ENCODE results near the gene MITD1. TPM values are rescaled to one million over a fixed set of nuclear protein-coding genes. Genes with fewer than 3 reads are reported as not detected.

MITD1 gene
- total RNA-seq, 1 donor from 2014 or later: 20.9 TPM

DNA sequence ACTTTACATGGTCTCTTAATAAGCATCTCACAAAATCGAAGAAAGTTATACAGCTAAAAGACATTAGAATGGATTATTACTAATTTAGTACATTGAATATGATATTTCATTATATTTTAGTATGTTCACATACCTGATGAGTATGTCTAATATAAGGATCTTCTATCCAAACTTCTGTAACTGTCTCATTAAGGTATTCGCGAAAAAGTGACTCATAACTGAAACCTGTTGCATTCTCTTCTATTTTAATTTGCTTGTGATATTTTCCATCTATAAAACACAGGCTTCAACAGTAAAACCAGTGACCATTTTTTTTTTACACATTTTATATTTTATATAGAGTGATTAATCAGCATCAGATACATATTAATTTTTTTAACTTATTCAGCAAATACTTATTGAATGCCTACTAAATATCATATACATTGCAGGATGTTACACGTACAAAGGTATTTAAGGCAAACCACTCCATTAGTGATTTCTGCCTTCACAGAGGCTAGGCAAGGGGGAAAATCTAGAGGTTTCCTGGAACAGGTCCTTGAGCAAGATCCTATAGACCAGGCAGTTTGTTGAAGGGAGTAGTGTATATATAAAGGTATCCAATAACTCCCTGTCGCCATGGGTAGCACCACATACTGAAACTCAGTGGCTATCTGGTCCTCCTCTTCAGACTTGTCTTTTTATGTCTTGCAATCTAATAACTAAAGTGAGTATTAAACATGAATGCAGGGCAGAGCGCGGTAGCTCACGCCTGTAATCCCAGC is 9.3 kb downstream of the MITD1 start:
- Histone ChIP-seq H3K27me3 (ENCODE audit: insufficient read depth, low read length) (no peaks in the 10 kb centered on the region), H3K9ac (ENCODE audit: low read length) (no peak overlapping the region), H3K79me2 (ENCODE audit: insufficient read depth, low read length) (no peaks in the 10 kb centered on the region), H3K4me1 (ENCODE audit: insufficient read depth, low read length) (no peaks in the 10 kb centered on the region), H3K9me3 (ENCODE audit: insufficient read depth, low read depth, low read length) (no peaks in the 10 kb centered on the region), H4K20me1 (ENCODE audit: insufficient read depth, low read length) (peaks cover 4% of the 10 kb centered on the region), H3K36me3 (ENCODE audit: insufficient read depth, low read length) (peaks cover 16% of the 10 kb centered on the region), H3K27ac (ENCODE audit: low read depth, low read length) (no peak overlapping the region), H3K4me2 (ENCODE audit: low read length) (no peak overlapping the region), H3K4me3 (ENCODE audit: insufficient read depth, low read depth, low read length) (no peak overlapping the region), H2AFZ (ENCODE audit: low read depth, low read length) (no peak overlapping the region)
- no peaks in the 10 kb centered on the region for H3K36me3 Mint-ChIP-seq (ENCODE audit: low read depth, unreplicated experiment)
- H3K9me3 Mint-ChIP-seq (ENCODE audit: unreplicated experiment): no peaks in the 10 kb centered on the region
- no peak for DNase-seq (ENCODE audit: low read depth)
- H3K4me1 Mint-ChIP-seq (ENCODE audit: low read depth, unreplicated experiment): no peaks in the 10 kb centered on the region
- no peak overlapping the region for H3K4me3 Mint-ChIP-seq (ENCODE audit: unreplicated experiment)
- no peak overlapping the region for H3K27ac Mint-ChIP-seq (ENCODE audit: unreplicated experiment)
- no peak for TF ChIP-seq EZH2 (IDR thresholded peaks at IDR 0.05; ENCODE audit: insufficient read depth, low read length)
- no peaks in the 10 kb centered on the region for H3K27me3 Mint-ChIP-seq (ENCODE audit: low read depth, unreplicated experiment)
- FAIRE-seq: no peak

DNA sequence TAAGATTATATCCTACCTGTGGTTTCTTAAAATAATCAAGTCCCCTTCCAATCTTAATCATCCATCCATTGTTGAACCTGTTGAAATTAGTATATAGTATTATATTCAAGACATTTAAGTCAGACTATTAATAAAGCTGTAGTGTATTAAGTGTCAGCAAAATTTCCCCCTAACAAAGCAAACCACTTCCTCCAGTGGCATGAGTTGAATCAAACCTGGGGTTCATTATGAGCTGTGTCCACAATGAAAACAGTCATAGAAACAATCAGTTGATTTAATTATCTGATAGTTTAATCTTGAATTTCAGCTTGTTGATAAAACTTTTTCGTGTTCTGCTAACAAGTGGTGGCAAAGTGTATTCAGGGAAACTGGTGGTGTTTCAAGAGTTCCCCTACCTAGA is 11.3 kb downstream of the MITD1 start:
- DNase-seq (ENCODE audit: low read depth): no peak
- Mint-ChIP-seq H3K27ac (ENCODE audit: unreplicated experiment) (no peak overlapping the region), H3K4me3 (ENCODE audit: unreplicated experiment) (no peak overlapping the region), H3K4me1 (ENCODE audit: low read depth, unreplicated experiment) (no peaks in the 10 kb centered on the region), H3K27me3 (ENCODE audit: low read depth, unreplicated experiment) (no peaks in the 10 kb centered on the region), H3K9me3 (ENCODE audit: unreplicated experiment) (no peaks in the 10 kb centered on the region), H3K36me3 (ENCODE audit: low read depth, unreplicated experiment) (no peaks in the 10 kb centered on the region)
- H3K27ac ChIP-seq (ENCODE audit: low read depth, low read length): no peak overlapping the region
- FAIRE-seq: no peak
- no peaks in the 10 kb centered on the region for H3K9me3 ChIP-seq (ENCODE audit: insufficient read depth, low read depth, low read length)
- no peaks in the 10 kb centered on the region for H3K79me2 ChIP-seq (ENCODE audit: insufficient read depth, low read length)
- H3K4me3 ChIP-seq (ENCODE audit: insufficient read depth, low read depth, low read length): no peak overlapping the region
- H3K4me1 ChIP-seq (ENCODE audit: insufficient read depth, low read length): no peaks in the 10 kb centered on the region
- peaks cover 4% of the 10 kb centered on the region for H4K20me1 ChIP-seq (ENCODE audit: insufficient read depth, low read length)
- no peak overlapping the region for H3K9ac ChIP-seq (ENCODE audit: low read length)
- H3K27me3 ChIP-seq (ENCODE audit: insufficient read depth, low read length): no peaks in the 10 kb centered on the region
- H3K36me3 ChIP-seq (ENCODE audit: insufficient read depth, low read length): peaks cover 18% of the 10 kb centered on the region
- no peak overlapping the region for H2AFZ ChIP-seq (ENCODE audit: low read depth, low read length)
- H3K4me2 ChIP-seq (ENCODE audit: low read length): no peak overlapping the region
- TF ChIP-seq, protein P1, sequence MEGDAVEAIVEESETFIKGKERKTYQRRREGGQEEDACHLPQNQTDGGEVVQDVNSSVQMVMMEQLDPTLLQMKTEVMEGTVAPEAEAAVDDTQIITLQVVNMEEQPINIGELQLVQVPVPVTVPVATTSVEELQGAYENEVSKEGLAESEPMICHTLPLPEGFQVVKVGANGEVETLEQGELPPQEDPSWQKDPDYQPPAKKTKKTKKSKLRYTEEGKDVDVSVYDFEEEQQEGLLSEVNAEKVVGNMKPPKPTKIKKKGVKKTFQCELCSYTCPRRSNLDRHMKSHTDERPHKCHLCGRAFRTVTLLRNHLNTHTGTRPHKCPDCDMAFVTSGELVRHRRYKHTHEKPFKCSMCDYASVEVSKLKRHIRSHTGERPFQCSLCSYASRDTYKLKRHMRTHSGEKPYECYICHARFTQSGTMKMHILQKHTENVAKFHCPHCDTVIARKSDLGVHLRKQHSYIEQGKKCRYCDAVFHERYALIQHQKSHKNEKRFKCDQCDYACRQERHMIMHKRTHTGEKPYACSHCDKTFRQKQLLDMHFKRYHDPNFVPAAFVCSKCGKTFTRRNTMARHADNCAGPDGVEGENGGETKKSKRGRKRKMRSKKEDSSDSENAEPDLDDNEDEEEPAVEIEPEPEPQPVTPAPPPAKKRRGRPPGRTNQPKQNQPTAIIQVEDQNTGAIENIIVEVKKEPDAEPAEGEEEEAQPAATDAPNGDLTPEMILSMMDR (IDR thresholded peaks at IDR 0.05; ENCODE audit: insufficient read depth, low read depth, low read length): no peak
- no peak for TF ChIP-seq EZH2 (IDR thresholded peaks at IDR 0.05; ENCODE audit: insufficient read depth, low read length)

DNA sequence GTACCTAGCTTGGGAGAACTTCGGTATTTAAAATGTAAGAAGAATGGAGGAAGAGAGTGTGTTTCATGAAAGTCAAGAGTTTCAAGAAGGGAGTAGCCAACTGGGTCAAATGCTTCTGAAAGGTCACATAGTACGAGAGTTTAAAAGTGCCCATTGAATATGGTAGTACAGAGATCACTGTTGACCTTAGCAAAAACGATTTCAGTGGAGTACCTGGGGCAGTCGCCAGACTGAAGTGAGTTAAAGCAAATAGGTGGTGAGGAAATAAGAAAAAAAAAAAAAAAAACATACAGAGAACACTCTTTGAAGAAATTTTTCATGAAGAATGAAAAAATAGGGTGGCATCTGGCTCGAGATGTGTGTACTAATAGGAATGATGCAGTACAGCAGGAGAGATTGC is 14.6 kb downstream of the MITD1 start:
- Histone ChIP-seq H3K9me3 (ENCODE audit: insufficient read depth, low read depth, low read length) (no peaks in the 10 kb centered on the region), H3K4me2 (ENCODE audit: low read length) (no peak overlapping the region), H2AFZ (ENCODE audit: low read depth, low read length) (no peak overlapping the region), H3K4me3 (ENCODE audit: insufficient read depth, low read depth, low read length) (no peak overlapping the region), H4K20me1 (ENCODE audit: insufficient read depth, low read length) (no peaks in the 10 kb centered on the region), H3K79me2 (ENCODE audit: insufficient read depth, low read length) (no peaks in the 10 kb centered on the region), H3K9ac (ENCODE audit: low read length) (no peak overlapping the region), H3K4me1 (ENCODE audit: insufficient read depth, low read length) (no peaks in the 10 kb centered on the region), H3K27ac (ENCODE audit: low read depth, low read length) (no peak overlapping the region), H3K27me3 (ENCODE audit: insufficient read depth, low read length) (no peaks in the 10 kb centered on the region), H3K36me3 (ENCODE audit: insufficient read depth, low read length) (peaks cover 7% of the 10 kb centered on the region)
- TF ChIP-seq, protein P1 (IDR thresholded peaks at IDR 0.05; ENCODE audit: insufficient read depth, low read depth, low read length): no peak
- no peak for TF ChIP-seq EZH2 (IDR thresholded peaks at IDR 0.05; ENCODE audit: insufficient read depth, low read length)
- no peaks in the 10 kb centered on the region for H3K4me1 Mint-ChIP-seq (ENCODE audit: low read depth, unreplicated experiment)
- FAIRE-seq: no peak
- no peaks in the 10 kb centered on the region for H3K9me3 Mint-ChIP-seq (ENCODE audit: unreplicated experiment)
- DNase-seq (ENCODE audit: low read depth): no peak
- H3K27me3 Mint-ChIP-seq (ENCODE audit: low read depth, unreplicated experiment): no peaks in the 10 kb centered on the region
- no peak overlapping the region for H3K27ac Mint-ChIP-seq (ENCODE audit: unreplicated experiment)
- no peak overlapping the region for H3K4me3 Mint-ChIP-seq (ENCODE audit: unreplicated experiment)
- H3K36me3 Mint-ChIP-seq (ENCODE audit: low read depth, unreplicated experiment): no peaks in the 10 kb centered on the region
